ENCODE data around the gene FBRSL1.

- TF ChIP-seq POLR2A (IDR thresholded peaks at IDR 0.05) (no peak), CTCF (IDR thresholded peaks at IDR 0.05) (no peak), EP300 (IDR thresholded peaks at IDR 0.05) (no peak)
Observed at GRCh38 chr12:132534076-132534475, 44.1 kb downstream of the FBRSL1 start.

Data from ovary (tissue), 3 donors.